ENCODE data around the gene MRM3. TPM values are rescaled to one million over a fixed set of nuclear protein-coding genes. Genes with fewer than 3 reads are reported as not detected.
A peak's percentile ranks its signal among the peaks of the same experiment; 100 is the strongest.

Gene MRM3
- total RNA-seq (10 to 100 TPM; 18.0 to 34.6 (median 20.0) TPM), polyA plus RNA-seq (10 to 100 TPM; 12.9 to 15.4 (median 13.0) TPM)
- long read RNA-seq, donor 1, transcript MRM3-201 (4 exons, 1,809 nt), result major isoform, 9 of 123 reads
- long read RNA-seq, donor 1, partial matches to known transcripts, result 45 of 123 reads
- long read RNA-seq, donor 1, other reads (novel, unspliced or antisense), result 66 of 123 reads
- long read RNA-seq, donor 2, partial matches to known transcripts, result 9 of 16 reads
- long read RNA-seq, donor 2, other reads (novel, unspliced or antisense), result 0 of 16 reads
- long read RNA-seq, donor 3, transcript MRM3-201 (4 exons, 1,809 nt), result major isoform, 6 of 7 reads
- long read RNA-seq, donor 3, partial matches to known transcripts, result 0 of 7 reads
- long read RNA-seq, donor 3, other reads (novel, unspliced or antisense), result 0 of 7 reads
- long read RNA-seq, donor 4, transcript MRM3-201 (4 exons, 1,809 nt), result major isoform, 24 of 25 reads
- long read RNA-seq, donor 4, partial matches to known transcripts, result 0 of 25 reads
- long read RNA-seq, donor 4, other reads (novel, unspliced or antisense), result 1 of 25 reads
- long read RNA-seq, donor 5, transcript MRM3-201 (4 exons, 1,809 nt), result major isoform, 46 of 61 reads
- long read RNA-seq, donor 5, transcript MRM3-204 (2 exons, 770 nt), result minor isoform, 5 of 61 reads
- long read RNA-seq, donor 5, partial matches to known transcripts, result 1 of 61 reads
- long read RNA-seq, donor 5, other reads (novel, unspliced or antisense), result 7 of 61 reads
- long read RNA-seq, donor 6, partial matches to known transcripts, result 0 of 11 reads
- long read RNA-seq, donor 6, other reads (novel, unspliced or antisense), result 2 of 11 reads
- long read RNA-seq, donor 7, partial matches to known transcripts, result 5 of 9 reads
- long read RNA-seq, donor 7, other reads (novel, unspliced or antisense), result 0 of 9 reads
- long read RNA-seq, donor 8, transcript MRM3-201 (4 exons, 1,809 nt), result major isoform, 12 of 15 reads
- long read RNA-seq, donor 8, partial matches to known transcripts, result 0 of 15 reads
- long read RNA-seq, donor 8, other reads (novel, unspliced or antisense), result 0 of 15 reads
- long read RNA-seq, donor 9, transcript MRM3-201 (4 exons, 1,809 nt), result major isoform, 7 of 9 reads
- long read RNA-seq, donor 9, partial matches to known transcripts, result 0 of 9 reads
- long read RNA-seq, donor 9, other reads (novel, unspliced or antisense), result 0 of 9 reads
- long read RNA-seq, donor 10, transcript MRM3-201 (4 exons, 1,809 nt), result major isoform, 8 of 12 reads
- long read RNA-seq, donor 10, partial matches to known transcripts, result 0 of 12 reads
- long read RNA-seq, donor 10, other reads (novel, unspliced or antisense), result 0 of 12 reads

DNA sequence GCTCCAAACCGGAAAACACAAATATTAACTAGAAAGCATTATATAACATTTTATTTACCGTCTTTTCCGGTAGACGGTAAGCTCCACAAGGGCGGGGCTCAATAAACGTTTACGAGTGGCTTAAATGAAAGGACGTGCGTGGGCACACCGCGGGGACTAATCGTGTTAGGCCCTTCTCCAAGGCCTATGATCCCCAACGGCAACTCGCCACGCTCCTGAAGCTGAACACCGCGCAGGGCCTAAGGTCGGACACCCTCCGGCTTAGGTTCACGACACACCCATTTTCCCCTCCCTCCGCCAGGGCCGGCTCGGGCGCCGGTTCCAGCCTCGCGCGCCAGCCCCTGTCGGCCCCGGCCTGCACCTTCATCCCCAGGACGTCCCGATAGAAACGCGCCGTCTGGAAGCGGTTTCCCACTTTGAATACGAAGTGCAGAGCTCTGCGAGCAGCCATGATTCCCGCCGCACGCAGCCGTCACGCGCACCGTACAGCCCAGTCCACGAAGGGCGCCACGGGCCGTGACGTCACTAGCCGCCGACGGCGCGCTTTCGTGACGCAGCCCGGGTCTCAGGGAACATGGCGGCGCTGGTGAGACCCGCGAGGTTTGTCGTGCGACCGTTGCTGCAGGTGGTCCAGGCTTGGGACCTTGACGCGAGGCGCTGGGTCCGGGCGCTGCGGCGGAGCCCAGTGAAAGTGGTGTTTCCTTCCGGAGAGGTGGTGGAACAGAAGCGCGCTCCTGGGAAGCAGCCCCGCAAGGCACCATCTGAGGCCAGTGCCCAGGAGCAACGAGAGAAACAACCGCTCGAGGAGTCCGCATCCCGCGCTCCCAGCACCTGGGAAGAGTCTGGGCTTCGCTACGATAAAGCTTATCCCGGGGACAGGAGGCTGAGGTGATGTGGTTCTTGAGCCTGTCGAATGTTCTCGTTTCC lies at the start of gene MRM3, which contains the start of gene GLOD4:
Gene MRM3 (plus strand): TSS at position 549 of the 927 bp plus-strand sequence. CDS start 26 bp downstream, at position 575.
Gene GLOD4 (minus strand): TSS at position 476 of the 927 bp plus-strand sequence. CDS start 25 bp downstream, at position 451.
- peak; percentile 89 to 98 (median 94) for DNase-seq
- TF ChIP-seq CTCF (IDR thresholded peaks at IDR 0.05) (peak in 5 of 6 experiments; percentile 29 to 49 (median 37)), POLR2A (IDR thresholded peaks at IDR 0.05) (peak; percentile 52 to 71)
- intact Hi-C loops (cut with DNase I), result no loop called here
- peak within 1 kb of the TSS in 4 of 5 donors; percentile 71 to 93 (median 84) for H3K27ac ChIP-seq
- H3K4me3 ChIP-seq, result peak within 1 kb of the TSS; percentile 39 to 93 (median 69)
- H3K4me1 ChIP-seq (replicated peaks in 1 of 2), result peaks cover 12 to 23% of the 10 kb centered on the region in 2 donors
- WGBS, 4 donors, result 0% methylated on average over 16 to 87 of the region's 87 CpGs
- H3K9me3 ChIP-seq (replicated peaks in 1 of 3), result no peaks in the 10 kb centered on the region
- H3K27me3 ChIP-seq, result no peaks in the 10 kb centered on the region
- H3K36me3 ChIP-seq (replicated peaks in 1 of 2), result peaks cover 0 to 15% of the 10 kb centered on the region in 2 donors

- TF ChIP-seq POLR2A (IDR thresholded peaks at IDR 0.05) (no peak), CTCF (IDR thresholded peaks at IDR 0.05) (no peak)
- Histone ChIP-seq H3K9me3 (replicated peaks in 1 of 3) (no peaks in the 10 kb centered on the region), H3K4me3 (peak overlapping the region in 2 of 4 donors; percentile 43 to 98), H3K36me3 (replicated peaks in 1 of 2) (no peaks in the 10 kb centered on the region), H3K27ac (peak overlapping the region in 3 of 5 donors; percentile 39 to 71 (median 67)), H3K27me3 (no peaks in the 10 kb centered on the region), H3K4me1 (replicated peaks in 1 of 2) (no peaks in the 10 kb centered on the region)
- 9 to 27% (median 18%) methylated on average over 17 to 57 of the region's 57 CpGs for WGBS, 4 donors
- peak; percentile 29 to 71 (median 47) for DNase-seq
- intact Hi-C loops (cut with DNase I), result no loop called here
These were observed 49.0 kb upstream of the MRM3 start for GRCh38 chr17:732902-733720.

GRCh38 chr17:733743-734142 lies 48.4 kb upstream of the MRM3 start:
- peak overlapping the region in 1 of 4 donors; percentile 98 for H3K4me3 ChIP-seq
- H3K27me3 ChIP-seq, result no peaks in the 10 kb centered on the region
- no peak overlapping the region for H3K27ac ChIP-seq
- WGBS, 4 donors, result 77 to 84% (median 79%) methylated on average over 10 of the region's 10 CpGs
- TF ChIP-seq POLR2A (IDR thresholded peaks at IDR 0.05) (no peak), CTCF (IDR thresholded peaks at IDR 0.05) (no peak)
- intact Hi-C loops (cut with DNase I), result no loop called here
- no peak for DNase-seq
- no peaks in the 10 kb centered on the region for H3K4me1 ChIP-seq (replicated peaks in 1 of 2)
- H3K36me3 ChIP-seq (replicated peaks in 1 of 2), result no peaks in the 10 kb centered on the region
- no peaks in the 10 kb centered on the region for H3K9me3 ChIP-seq (replicated peaks in 1 of 3)
